GM12874 (cell line): ENCODE results near the gene STEAP1.

Experiments
- CTCF ChIP-seq: IDR thresholded peaks from 2 replicates; pipeline ENCODE4 v1.5.1; 2011; ENCODE audit warnings: low read depth, mild to moderate bottlenecking, control low read depth, low read length, moderate library complexity; ENCODE audit not compliant: insufficient read depth

The STEAP1 gene

GRCh38 chr7:90178166-90178565 is 23.9 kb downstream of the STEAP1 start:
- TF ChIP-seq CTCF = no peak

GRCh38 chr7:90178679-90179278 is 24.5 kb downstream of the STEAP1 start:
- no peak for TF ChIP-seq CTCF

GRCh38 chr7:90180011-90180585 is 25.8 kb downstream of the STEAP1 start:
- no peak for TF ChIP-seq CTCF

GRCh38 chr7:90180649-90181048 is 26.4 kb downstream of the STEAP1 start:
- TF ChIP-seq CTCF = no peak

GRCh38 chr7:90181485-90181884 is 27.2 kb downstream of the STEAP1 start:
- TF ChIP-seq CTCF = no peak

GRCh38 chr7:90187507-90188050 is 33.3 kb downstream of the STEAP1 start:
- TF ChIP-seq CTCF = no peak

- no peak for TF ChIP-seq CTCF
Observed at GRCh38 chr7:90188281-90188680, 34.0 kb downstream of the STEAP1 start.
